ENCODE data around the gene GPR84. TPM values are rescaled to one million over a fixed set of nuclear protein-coding genes. Genes with fewer than 3 reads are reported as not detected.

GPR84 gene
- total and polyA plus RNA-seq, 9 of the 15 experiments (the other 6 are each of a cell fraction or from before 2014, with no cell fraction given): 0.07 to 0.18 (median 0.11) TPM; not detected in 5

- TF ChIP-seq TEAD1 (CRISPR knock-in tag; IDR thresholded peaks at IDR 0.05): peak in 1 of 2 experiments; percentile 48; a peak in 1 of 4 replicates
- no peak for TF ChIP-seq PURB (CRISPR knock-in tag; IDR thresholded peaks at IDR 0.05; ENCODE audit: low read depth)
- no peak for TF ChIP-seq ZNF143 (CRISPR knock-in tag; IDR thresholded peaks at IDR 0.05)
- TF ChIP-seq IRF1 (CRISPR knock-in tag; IDR thresholded peaks at IDR 0.05; ENCODE audit: borderline replicate concordance): no peak
- no peak; the same call in 1 of the 2 replicates for TF ChIP-seq STAT6 (CRISPR knock-in tag; IDR thresholded peaks at IDR 0.05)
- TF ChIP-seq HMG20B (CRISPR knock-in tag; IDR thresholded peaks at IDR 0.05): no peak
- no peak for TF ChIP-seq PHF20 (IDR thresholded peaks at IDR 0.05; ENCODE audit: partially characterized antibody)
- TF ChIP-seq ZNF175 (CRISPR knock-in tag; IDR thresholded peaks at IDR 0.05; ENCODE audit: low read depth): no peak
- no peak for TF ChIP-seq ZNF668 (CRISPR knock-in tag; IDR thresholded peaks at IDR 0.05)
- TF ChIP-seq SMARCA4 (IDR thresholded peaks at IDR 0.05): peak; percentile 64
- no peak for TF ChIP-seq GTF2A2 (tag; IDR thresholded peaks at IDR 0.05)
- no peak for TF ChIP-seq ELK1 (CRISPR knock-in tag; IDR thresholded peaks at IDR 0.05)
- peak; percentile 47; the same call in 1 of the 2 replicates for TF ChIP-seq THAP12 (CRISPR knock-in tag; IDR thresholded peaks at IDR 0.05)
- peak; percentile 89 to 96 for TF ChIP-seq RAD21 (CRISPR knock-in tag; conservative IDR thresholded peaks at IDR 0.05 in 1 of 2, IDR thresholded peaks at IDR 0.05 in 1 of 2)
- no peak; the same call in 1 of the 2 replicates for TF ChIP-seq SUPT5H (IDR thresholded peaks at IDR 0.05)
- no peak for TF ChIP-seq CEBPG (CRISPR knock-in tag; IDR thresholded peaks at IDR 0.05)
- no peak for TF ChIP-seq CEBPG (tag; conservative IDR thresholded peaks at IDR 0.05 in 1 of 2, IDR thresholded peaks at IDR 0.05 in 1 of 2)
- TF ChIP-seq NFXL1 (CRISPR knock-in tag; IDR thresholded peaks at IDR 0.05): no peak
- TF ChIP-seq CREB5 (CRISPR knock-in tag; IDR thresholded peaks at IDR 0.05): no peak
Observed at GRCh38 chr12:54379398-54380201, 15.3 kb upstream of the GPR84 start (continued).

All from K562 (cell line).